ENCODE results near the gene MARCKS. TPM values are rescaled to one million over a fixed set of nuclear protein-coding genes. Genes with fewer than 3 reads are reported as not detected.

Gene MARCKS
- total RNA-seq, 4 donors from 2014 or later: 51.5 to 91.3 (median 56.8) TPM

DNA sequence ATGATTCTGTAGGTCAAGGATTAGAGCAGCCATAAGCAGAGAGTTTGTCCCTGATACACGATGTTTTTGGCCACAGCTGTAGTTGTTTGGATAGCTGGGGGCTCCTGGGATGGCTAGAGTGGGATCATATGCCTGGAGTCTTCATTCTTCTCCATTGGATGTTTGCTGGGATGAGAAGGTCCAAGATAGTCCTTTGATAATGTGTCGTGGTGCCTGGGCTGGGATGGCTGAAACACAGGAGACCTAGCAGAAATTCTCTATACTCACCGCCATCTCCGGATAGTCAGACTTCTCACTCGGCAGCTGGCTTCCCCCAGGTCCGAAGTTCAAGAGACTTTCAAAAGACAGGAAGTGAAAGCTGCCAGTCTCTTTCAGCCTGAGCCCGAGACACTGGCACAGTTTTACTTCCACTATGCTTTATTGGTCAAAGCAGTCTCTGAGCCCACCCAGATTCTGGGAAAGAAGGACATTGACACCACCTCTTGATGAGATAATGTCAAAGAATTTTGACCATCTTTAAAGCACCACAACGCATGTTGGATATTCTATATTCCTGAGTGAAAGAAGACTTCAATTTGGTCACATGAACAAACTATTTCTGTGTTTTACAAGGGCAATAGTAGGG, 16.0 kb downstream of the MARCKS start:
- 60 to 69% methylated on average over 8 of the region's 8 CpGs for WGBS, 2 donors
- H3K4me3 ChIP-seq: peak overlapping the region in 3 of 4 donors; percentile 21 to 42 (median 28)
- no peaks in the 10 kb centered on the region for H3K27me3 ChIP-seq
- intact Hi-C loops (cut with DNase I): no loop called here
- H3K27ac ChIP-seq: peak overlapping the region in 1 of 4 donors; percentile 43
- H3K4me1 ChIP-seq: no peaks in the 10 kb centered on the region
- no peaks in the 10 kb centered on the region for H3K36me3 ChIP-seq
- DNase-seq: peak; percentile 15
- TF ChIP-seq POLR2A (IDR thresholded peaks at IDR 0.05): no peak
- TF ChIP-seq, protein P1, sequence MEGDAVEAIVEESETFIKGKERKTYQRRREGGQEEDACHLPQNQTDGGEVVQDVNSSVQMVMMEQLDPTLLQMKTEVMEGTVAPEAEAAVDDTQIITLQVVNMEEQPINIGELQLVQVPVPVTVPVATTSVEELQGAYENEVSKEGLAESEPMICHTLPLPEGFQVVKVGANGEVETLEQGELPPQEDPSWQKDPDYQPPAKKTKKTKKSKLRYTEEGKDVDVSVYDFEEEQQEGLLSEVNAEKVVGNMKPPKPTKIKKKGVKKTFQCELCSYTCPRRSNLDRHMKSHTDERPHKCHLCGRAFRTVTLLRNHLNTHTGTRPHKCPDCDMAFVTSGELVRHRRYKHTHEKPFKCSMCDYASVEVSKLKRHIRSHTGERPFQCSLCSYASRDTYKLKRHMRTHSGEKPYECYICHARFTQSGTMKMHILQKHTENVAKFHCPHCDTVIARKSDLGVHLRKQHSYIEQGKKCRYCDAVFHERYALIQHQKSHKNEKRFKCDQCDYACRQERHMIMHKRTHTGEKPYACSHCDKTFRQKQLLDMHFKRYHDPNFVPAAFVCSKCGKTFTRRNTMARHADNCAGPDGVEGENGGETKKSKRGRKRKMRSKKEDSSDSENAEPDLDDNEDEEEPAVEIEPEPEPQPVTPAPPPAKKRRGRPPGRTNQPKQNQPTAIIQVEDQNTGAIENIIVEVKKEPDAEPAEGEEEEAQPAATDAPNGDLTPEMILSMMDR (IDR thresholded peaks at IDR 0.05): no peak
- no peaks in the 10 kb centered on the region for H3K9me3 ChIP-seq

DNA sequence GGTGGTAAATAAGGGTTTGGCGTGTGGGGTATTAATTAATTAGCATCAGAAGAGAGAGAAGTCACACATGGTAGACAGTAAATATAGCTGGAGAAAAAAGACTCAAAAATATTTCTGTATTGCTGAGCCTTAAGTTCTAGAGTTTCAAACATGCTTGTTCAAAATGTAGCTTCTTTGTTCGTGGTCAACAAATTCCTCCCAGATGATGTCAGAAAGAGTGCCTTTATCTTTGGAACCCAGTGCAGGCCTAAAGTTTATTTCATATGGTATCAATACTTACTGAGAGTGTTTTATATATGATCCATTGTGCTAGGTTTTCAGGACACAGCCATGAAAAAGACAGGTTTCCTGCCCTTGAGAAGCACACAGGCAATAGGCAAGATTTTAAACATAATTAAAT, 18.3 kb downstream of the MARCKS start:
- Histone ChIP-seq H3K4me3 (no peak overlapping the region), H3K36me3 (no peaks in the 10 kb centered on the region), H3K27ac (no peak overlapping the region), H3K27me3 (no peaks in the 10 kb centered on the region), H3K9me3 (no peaks in the 10 kb centered on the region), H3K4me1 (peaks cover 0 to 8% (median 0%) of the 10 kb centered on the region in 3 donors)
- no peak for DNase-seq
- TF ChIP-seq POLR2A (IDR thresholded peaks at IDR 0.05): no peak
- TF ChIP-seq, protein P1 (IDR thresholded peaks at IDR 0.05): no peak
- intact Hi-C loops (cut with DNase I): no loop called here
- 65 to 83% methylated on average over 2 of the region's 2 CpGs for WGBS, 2 donors

DNA sequence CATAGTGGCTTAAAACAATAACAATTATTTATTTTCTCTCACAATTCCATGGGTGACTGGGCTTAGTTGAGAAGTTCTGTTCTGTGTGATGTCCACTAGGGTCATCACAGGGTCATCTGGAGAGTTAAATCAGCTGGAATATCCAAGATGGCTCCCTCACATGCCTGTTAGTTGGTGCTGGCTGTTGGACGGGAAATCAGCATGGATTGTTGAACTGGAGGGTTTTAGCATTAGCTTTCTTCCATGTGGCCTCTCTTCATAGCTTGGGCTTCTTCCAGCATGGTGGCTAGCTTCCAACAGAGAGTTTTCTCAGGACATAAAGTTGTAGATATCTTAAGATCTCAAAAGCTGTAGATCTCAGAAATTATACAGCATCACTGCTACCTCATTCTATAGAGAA, 19.6 kb downstream of the MARCKS start:
- no peaks in the 10 kb centered on the region for H3K9me3 ChIP-seq
- H3K36me3 ChIP-seq: no peaks in the 10 kb centered on the region
- 71 to 73% methylated on average over 1 of the region's 1 CpG for WGBS, 2 donors
- no peak for DNase-seq
- peaks cover 0 to 8% (median 0%) of the 10 kb centered on the region in 3 donors for H3K4me1 ChIP-seq
- intact Hi-C loops (cut with DNase I): no loop called here
- H3K27me3 ChIP-seq: no peaks in the 10 kb centered on the region
- TF ChIP-seq, protein P1 (IDR thresholded peaks at IDR 0.05): no peak
- TF ChIP-seq POLR2A (IDR thresholded peaks at IDR 0.05): no peak
- no peak overlapping the region for H3K4me3 ChIP-seq
- H3K27ac ChIP-seq: no peak overlapping the region

DNA sequence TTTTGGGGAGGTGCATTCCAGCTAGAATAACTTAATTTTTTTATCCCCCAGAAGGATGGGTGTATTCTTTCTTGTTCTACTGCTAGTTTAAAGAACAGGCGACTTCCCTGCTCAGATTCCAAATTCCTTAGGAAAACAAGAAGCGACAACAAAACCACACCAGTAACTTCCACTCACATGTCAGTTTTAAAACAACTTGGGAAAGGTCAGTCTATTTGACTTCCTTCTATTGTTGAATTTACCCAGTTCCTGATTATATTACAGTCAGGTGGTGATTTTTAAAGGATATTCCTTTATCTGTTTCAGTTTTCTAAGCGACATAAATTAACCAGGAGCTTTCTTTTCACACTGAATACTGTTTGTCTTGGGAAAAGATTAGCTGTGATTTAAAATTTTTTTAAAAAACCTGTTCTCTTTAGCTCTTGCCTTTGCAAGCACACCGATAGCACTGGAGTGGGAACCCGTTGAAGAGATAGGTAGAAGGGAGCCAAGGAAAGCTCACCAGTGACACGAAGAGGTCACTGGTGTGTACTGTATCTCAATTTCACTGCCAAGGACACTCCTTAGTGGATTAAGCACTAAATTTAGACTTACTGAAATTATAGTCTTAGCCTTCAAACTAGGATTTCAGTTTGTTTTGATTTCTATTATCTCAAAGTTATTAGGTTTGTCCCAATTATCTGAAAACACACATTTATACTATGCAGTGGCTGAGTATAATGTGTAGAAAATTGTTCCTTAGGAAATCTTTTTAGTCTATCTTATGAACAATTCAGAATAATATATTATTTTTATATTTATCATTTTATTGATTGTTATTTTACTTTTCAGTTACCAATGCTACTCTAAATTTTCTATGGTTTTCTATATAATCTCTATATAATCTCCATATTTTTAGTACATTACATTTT, 22.3 kb downstream of the MARCKS start:
- peaks cover 0 to 14% (median 0%) of the 10 kb centered on the region in 3 donors for H3K4me1 ChIP-seq
- intact Hi-C loops (cut with DNase I): no loop called here
- no peaks in the 10 kb centered on the region for H3K36me3 ChIP-seq
- no peaks in the 10 kb centered on the region for H3K27me3 ChIP-seq
- H3K4me3 ChIP-seq: peak overlapping the region in 1 of 4 donors; percentile 24
- TF ChIP-seq POLR2A (IDR thresholded peaks at IDR 0.05): no peak
- TF ChIP-seq, protein P1 (IDR thresholded peaks at IDR 0.05): peak; percentile 49 to 83 (median 58)
- H3K9me3 ChIP-seq: no peaks in the 10 kb centered on the region
- no peak for DNase-seq
- H3K27ac ChIP-seq: peak overlapping the region in 1 of 4 donors; percentile 0
- WGBS, 2 donors: 11 to 21% methylated on average over 6 of the region's 6 CpGs

DNA sequence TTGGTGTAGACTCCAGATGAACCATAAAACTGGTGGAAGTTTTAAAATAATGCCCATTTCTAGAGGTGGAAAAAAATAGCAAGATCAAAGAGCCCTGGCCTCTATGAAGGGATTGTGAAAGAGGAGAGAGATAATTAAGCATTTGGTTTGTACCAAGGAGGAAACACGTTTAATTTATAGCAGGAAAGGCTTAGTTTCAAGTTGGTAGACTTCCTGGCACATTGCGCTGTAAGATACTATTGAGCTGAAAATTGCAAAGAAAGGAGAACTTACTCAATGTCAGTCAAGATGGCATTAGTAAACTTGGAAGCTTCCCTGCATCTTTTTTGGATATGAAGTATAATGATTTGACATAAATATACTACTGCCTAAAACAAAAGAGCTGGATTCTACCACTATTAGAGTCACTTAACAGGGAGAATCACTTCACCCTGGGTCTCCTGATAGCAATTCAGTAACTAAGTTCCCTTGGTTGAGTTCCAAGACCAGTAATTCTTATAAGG, 24.4 kb downstream of the MARCKS start:
- Histone ChIP-seq H3K9me3 (no peaks in the 10 kb centered on the region), H3K27me3 (no peaks in the 10 kb centered on the region), H3K36me3 (no peaks in the 10 kb centered on the region), H3K27ac (no peak overlapping the region), H3K4me1 (peaks cover 0 to 14% (median 0%) of the 10 kb centered on the region in 3 donors), H3K4me3 (no peak overlapping the region)
- 31 to 53% methylated on average over 2 of the region's 2 CpGs for WGBS, 2 donors
- no peak for DNase-seq
- intact Hi-C loops (cut with DNase I): no loop called here
- TF ChIP-seq, protein P1 (IDR thresholded peaks at IDR 0.05): no peak
- no peak for TF ChIP-seq POLR2A (IDR thresholded peaks at IDR 0.05)
